Measurements from ENCODE around the gene USP48.

GRCh38 chr1:21786640-21787039, 3.7 kb upstream of the USP48 start:
- no peak for TF ChIP-seq CTCF (conservative IDR thresholded peaks at IDR 0.05; ENCODE audit: low read depth, low read length)
- no peak for TF ChIP-seq POLR2A (IDR thresholded peaks at IDR 0.05; ENCODE audit: low read depth, low read length)
- TF ChIP-seq CEBPB (IDR thresholded peaks at IDR 0.05; ENCODE audit: low read depth, low read length) = no peak
- TF ChIP-seq, protein P1, sequence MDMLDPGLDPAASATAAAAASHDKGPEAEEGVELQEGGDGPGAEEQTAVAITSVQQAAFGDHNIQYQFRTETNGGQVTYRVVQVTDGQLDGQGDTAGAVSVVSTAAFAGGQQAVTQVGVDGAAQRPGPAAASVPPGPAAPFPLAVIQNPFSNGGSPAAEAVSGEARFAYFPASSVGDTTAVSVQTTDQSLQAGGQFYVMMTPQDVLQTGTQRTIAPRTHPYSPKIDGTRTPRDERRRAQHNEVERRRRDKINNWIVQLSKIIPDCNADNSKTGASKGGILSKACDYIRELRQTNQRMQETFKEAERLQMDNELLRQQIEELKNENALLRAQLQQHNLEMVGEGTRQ (IDR thresholded peaks at IDR 0.05; ENCODE audit: low read depth, low read length) = no peak
- TF ChIP-seq CHD1 (IDR thresholded peaks at IDR 0.05; ENCODE audit: low read depth, low read length) = no peak
- TF ChIP-seq BHLHE40 (IDR thresholded peaks at IDR 0.05; ENCODE audit: low read depth, low read length) = no peak
- TF ChIP-seq NFE2L2 (IDR thresholded peaks at IDR 0.05; ENCODE audit: low read depth, low read length) = no peak
- TF ChIP-seq RFX5 (IDR thresholded peaks at IDR 0.05; ENCODE audit: low read depth, low read length) = no peak
- no peak for TF ChIP-seq MAZ (IDR thresholded peaks at IDR 0.05; ENCODE audit: borderline replicate concordance, low read depth, low read length)
- no peak for TF ChIP-seq RAD21 (IDR thresholded peaks at IDR 0.05; ENCODE audit: low read length)
- no peak for TF ChIP-seq MXI1 (IDR thresholded peaks at IDR 0.05; ENCODE audit: borderline replicate concordance, low read depth, low read length)
- TF ChIP-seq MAFK (IDR thresholded peaks at IDR 0.05; ENCODE audit: low read depth, low read length) = no peak
- no peak for TF ChIP-seq ELK1 (IDR thresholded peaks at IDR 0.05; ENCODE audit: borderline replicate concordance, low read depth, low read length)
- TF ChIP-seq SMC3 (IDR thresholded peaks at IDR 0.05; ENCODE audit: low read depth, low read length) = no peak

All from IMR-90 (cell line).